H9 (cell line): ENCODE results near the gene GRIFIN. TPM values are rescaled to one million over a fixed set of nuclear protein-coding genes. Genes with fewer than 3 reads are reported as not detected.

ENCODE experiments used
- DNase-seq: peaks from one replicate; pipeline ENCODE4 v3.0.0-alpha.2; 2017
- H2AFZ ChIP-seq: one replicate; pipeline ENCODE4 v1.6.1; 2013; ENCODE audit warnings: mild to moderate bottlenecking, low read length, control low read depth, moderate library complexity
- H2AK5ac ChIP-seq: 2 replicates; pipeline ENCODE4 v1.6.1; 2013; ENCODE audit warnings: low read length, control low read depth, mixed read lengths; ENCODE audit not compliant: insufficient read length
- H2BK120ac ChIP-seq: one replicate; pipeline ENCODE4 v1.6.1; 2013; ENCODE audit warnings: low read depth, mild to moderate bottlenecking, low read length, control low read depth, inconsistent platforms; ENCODE audit not compliant: poor library complexity, severe bottlenecking
- H2BK12ac ChIP-seq: 2 replicates; pipeline ENCODE4 v1.6.1; 2013; ENCODE audit warnings: low read length, control low read depth, mixed read lengths, low read depth; ENCODE audit not compliant: insufficient read length
- H2BK15ac ChIP-seq: 2 replicates; pipeline ENCODE4 v1.6.1; 2013; ENCODE audit warnings: low read depth, low read length, control low read depth
- H2BK20ac ChIP-seq: one replicate; pipeline ENCODE4 v1.6.1; 2013; ENCODE audit warnings: low read depth, mild to moderate bottlenecking, low read length, control low read depth, inconsistent platforms; ENCODE audit not compliant: poor library complexity, severe bottlenecking
- H2BK5ac ChIP-seq: 2 replicates; pipeline ENCODE4 v1.6.1; 2013; ENCODE audit warnings: low read length, control low read depth, mixed read lengths; ENCODE audit not compliant: insufficient read length
- H3K14ac ChIP-seq: 2 replicates; pipeline ENCODE4 v1.6.1; 2013; ENCODE audit warnings: low read length, control low read depth; ENCODE audit not compliant: insufficient read depth
- H3K18ac ChIP-seq: 2 replicates; pipeline ENCODE4 v1.6.1; 2013; ENCODE audit warnings: low read depth, mild to moderate bottlenecking, mixed read lengths, low read length, control low read depth; ENCODE audit not compliant: insufficient read length
- H3K23ac ChIP-seq: 2 replicates; pipeline ENCODE4 v1.6.1; 2013; ENCODE audit warnings: low read length, control low read depth, mixed read lengths, low read depth; ENCODE audit not compliant: insufficient read length
- H3K23me2 ChIP-seq: 2 replicates; pipeline ENCODE4 v1.6.1; 2013; ENCODE audit warnings: low read depth, mild to moderate bottlenecking, mixed read lengths, low read length, control low read depth; ENCODE audit not compliant: insufficient read length, poor library complexity, severe bottlenecking
- H3K27ac ChIP-seq: 2 replicates; pipeline ENCODE4 v1.5.1; 2013; ENCODE audit warnings: low read length, control low read depth, mixed read lengths, low read depth; ENCODE audit not compliant: insufficient read length
- H3K27me3 ChIP-seq: 2 replicates; pipeline ENCODE4 v1.6.1; 2013; ENCODE audit warnings: low read length, control low read depth, inconsistent platforms; ENCODE audit not compliant: insufficient read depth
- H3K4ac ChIP-seq: 2 replicates; pipeline ENCODE4 v1.6.1; 2013; ENCODE audit warnings: low read depth, mild to moderate bottlenecking, control low read depth, inconsistent platforms, low read length, moderate library complexity
- H3K4me1 ChIP-seq: 2 replicates; pipeline ENCODE4 v1.6.1; 2013; ENCODE audit warnings: low read length, control low read depth, inconsistent platforms; ENCODE audit not compliant: insufficient read depth
- H3K4me2 ChIP-seq: 2 replicates; pipeline ENCODE4 v1.6.1; 2013; ENCODE audit warnings: low read length, control low read depth, mixed read lengths; ENCODE audit not compliant: insufficient read length, insufficient read depth
- H3K56ac ChIP-seq: 2 replicates; pipeline ENCODE4 v1.6.1; 2013; ENCODE audit warnings: low read depth, mild to moderate bottlenecking, mixed read lengths, low read length, control low read depth; ENCODE audit not compliant: insufficient read length
- H3K79me1 ChIP-seq: 2 replicates; pipeline ENCODE4 v1.6.1; 2013; ENCODE audit warnings: low read depth, mild to moderate bottlenecking, moderate library complexity, low read length, control low read depth, inconsistent platforms; ENCODE audit not compliant: insufficient read depth, poor library complexity, severe bottlenecking
- H3K79me2 ChIP-seq: 2 replicates; pipeline ENCODE4 v1.6.1; 2013; ENCODE audit warnings: low read length, control low read depth, inconsistent platforms; ENCODE audit not compliant: insufficient read depth
- H3K9ac ChIP-seq: 2 replicates; pipeline ENCODE4 v1.6.1; 2013; ENCODE audit warnings: low read length, control low read depth, mixed read lengths; ENCODE audit not compliant: insufficient read length; ENCODE audit errors: extremely low read depth
- H3K9me3 ChIP-seq: one replicate; pipeline ENCODE4 v1.6.1; 2013; ENCODE audit warnings: low read depth, low read length, inconsistent platforms; ENCODE audit not compliant: control insufficient read depth
- H3T11ph ChIP-seq: one replicate; pipeline ENCODE4 v1.6.1; 2013; ENCODE audit warnings: mild to moderate bottlenecking, low read length, control low read depth, inconsistent platforms
- H4K20me1 ChIP-seq: one replicate; pipeline ENCODE4 v1.6.1; 2013; ENCODE audit not compliant: control insufficient read depth, insufficient read length, insufficient read depth
- H4K5ac ChIP-seq: 2 replicates; pipeline ENCODE4 v1.6.1; 2013; ENCODE audit warnings: low read depth, mild to moderate bottlenecking, mixed read lengths, low read length, control low read depth; ENCODE audit not compliant: insufficient read length
- H4K8ac ChIP-seq: replicated peaks from 2 replicates; pipeline ENCODE4 v1.6.1; 2013; ENCODE audit warnings: low read length, control low read depth, mixed read lengths, low read depth; ENCODE audit not compliant: insufficient read length
- H4K91ac ChIP-seq: 2 replicates; pipeline ENCODE4 v1.6.1; 2013; ENCODE audit warnings: low read depth, mild to moderate bottlenecking, moderate library complexity, mixed read lengths, low read length, control low read depth; ENCODE audit not compliant: insufficient read length
- H3K27ac Mint-ChIP-seq, 3 experiments: 2 replicates in 2 of 3; 3 replicates in 1 of 3; pipeline ENCODE4 v1.8.0; 2020 to 2021; ENCODE audit warnings: mixed read lengths in 3 of 3, mild to moderate bottlenecking in 1 of 3, moderate library complexity in 1 of 3
- H3K27me3 Mint-ChIP-seq: 2 replicates; pipeline ENCODE4 v1.8.0; 2021; ENCODE audit warnings: low read depth, mild to moderate bottlenecking, moderate library complexity, mixed read lengths
- H3K36me3 Mint-ChIP-seq, 3 experiments: 2 replicates in 2 of 3; 3 replicates in 1 of 3; pipeline ENCODE4 v1.8.0; 2020 to 2021; ENCODE audit warnings: low read depth in 3 of 3, mixed read lengths in 3 of 3; ENCODE audit not compliant: insufficient read depth in 1 of 3
- H3K4me1 Mint-ChIP-seq, 2 experiments: 2 replicates each; pipeline ENCODE4 v1.8.0; 2020; ENCODE audit warnings: mixed read lengths in 2 of 2
- H3K4me3 Mint-ChIP-seq, 2 experiments: 2 replicates in 1 of 2; 3 replicates in 1 of 2; pipeline ENCODE4 v1.8.0; 2020 to 2021; ENCODE audit warnings: mild to moderate bottlenecking in 2 of 2, mixed read lengths in 2 of 2, moderate library complexity in 1 of 2
- H3K9me3 Mint-ChIP-seq, 2 experiments: 2 replicates in 1 of 2; 3 replicates in 1 of 2; pipeline ENCODE4 v1.8.0; 2020; ENCODE audit warnings: mild to moderate bottlenecking in 2 of 2, mixed read lengths in 2 of 2, moderate library complexity in 1 of 2
- CTCF ChIP-seq: fragments of 200-600 bp; sonication (generic); conservative IDR thresholded peaks from 3 replicates; pipeline ENCODE4 v1.8.0; 2021; ENCODE audit warnings: antibody characterized with exemption, mild to moderate bottlenecking
- WGBS: extraction: QIAGEN DNeasy Blood & Tissue Kit; methylation state at CpG from one replicate; pipeline ENCODE4 v1.1.7; 2013; ENCODE audit warnings: missing lambda C conversion rate, low lambda C conversion rate, mixed read lengths; ENCODE audit not compliant: insufficient read length; ENCODE audit errors: extremely low coverage; 5-methylcytosine and 5-hydroxymethylcytosine counted together
- total RNA-seq: library from RNA; stranded (reverse); gene quantifications from 2 replicates; pipeline ENCODE4 v1.2.1, GENCODE V29; 2021

The GRIFIN gene
- total RNA-seq, 1 experiment from 2014 or later: not detected

- Histone ChIP-seq H2AFZ (no peak overlapping the region), H2BK120ac (no peak overlapping the region), H3K79me2 (no peaks in the 10 kb centered on the region), H3K23ac (no peak overlapping the region), H3K14ac (no peak overlapping the region), H3K79me1 (no peaks in the 10 kb centered on the region), H3K27me3 (no peaks in the 10 kb centered on the region), H4K8ac (no peak overlapping the region), H3K23me2 (no peaks in the 10 kb centered on the region), H3K27ac (no peak overlapping the region), H3K9ac (no peak overlapping the region), H4K20me1 (no peaks in the 10 kb centered on the region), H4K5ac (no peak overlapping the region), H2BK20ac (no peak overlapping the region), H3K18ac (no peak overlapping the region), H3K4me1 (no peaks in the 10 kb centered on the region), H3K56ac (no peak overlapping the region), H2BK5ac (no peak overlapping the region), H4K91ac (no peak overlapping the region), H3K9me3 (no peaks in the 10 kb centered on the region), H3T11ph (no peak overlapping the region), H2BK15ac (no peak overlapping the region), H2BK12ac (no peak overlapping the region), H3K4me2 (no peak overlapping the region), H3K4ac (no peak overlapping the region), H2AK5ac (no peak overlapping the region)
- peaks cover 0 to 13% of the 10 kb centered on the region in 2 experiments; a peak in 2 of 4 replicates for H3K4me1 Mint-ChIP-seq
- no peaks in the 10 kb centered on the region; a peak in 1 of 5 replicates for H3K9me3 Mint-ChIP-seq
- no peaks in the 10 kb centered on the region for H3K27me3 Mint-ChIP-seq
- DNase-seq: no peak
- no CpG with 5 or more reads among the region's 13 CpGs for WGBS
- peak overlapping the region in 2 of 3 experiments; percentile 50 to 88; a peak in 4 of 7 replicates for H3K27ac Mint-ChIP-seq
- peaks cover under 1 to 42% (median 18%) of the 10 kb centered on the region in 3 experiments for H3K36me3 Mint-ChIP-seq
- TF ChIP-seq CTCF: no peak
- H3K4me3 Mint-ChIP-seq: no peak overlapping the region
These were observed 37.4 kb downstream of the GRIFIN start for GRCh38 chr7:2438775-2439174.
